Fibroblast of villous mesenchyme (primary cell): ENCODE data around the gene TFIP11. TPM values are rescaled to one million over a fixed set of nuclear protein-coding genes. Genes with fewer than 3 reads are reported as not detected.

ENCODE experiments used
- DNase-seq: peaks from one replicate; pipeline ENCODE4 v3.0.0-alpha.2; 2010; ENCODE audit warnings: low read depth
- H3K4me3 ChIP-seq: 2 replicates; pipeline ENCODE4 v1.5.1; 2011; ENCODE audit warnings: low read depth, mild to moderate bottlenecking, low read length
- total RNA-seq: library from RNA; depleted of rRNA; stranded (reverse); fragments of >200 nt; gene quantifications from 2 replicates; pipeline ENCODE4 v1.2.3, GENCODE V29; 2012
- TF ChIP-seq, protein P1 (sequence below): IDR thresholded peaks from 2 replicates; pipeline ENCODE4 v1.5.1; 2012; ENCODE audit warnings: low read depth, mild to moderate bottlenecking, low read length; ENCODE audit not compliant: insufficient read depth

TFIP11 gene
- total RNA-seq, 1 donor = 34.5 TPM

DNA sequence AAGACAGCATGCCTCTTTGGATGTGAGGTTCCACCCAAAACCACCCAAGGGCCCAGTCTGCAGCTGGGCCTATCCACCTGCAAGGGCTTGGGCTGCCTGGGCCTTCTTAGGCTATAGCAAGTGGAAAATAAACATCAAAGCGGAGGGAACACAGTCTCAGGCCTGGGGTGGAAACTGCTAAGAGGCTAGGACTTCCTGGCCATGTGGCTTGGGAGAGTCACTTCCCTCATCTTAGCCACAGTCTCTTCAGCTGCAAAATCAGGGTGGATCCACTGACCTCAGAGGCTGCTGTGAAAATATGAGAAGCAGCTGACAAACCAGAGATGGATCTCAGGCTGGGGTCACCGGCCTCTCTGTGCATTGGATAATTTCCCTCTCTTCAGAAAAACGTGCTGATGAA is 30.6 kb upstream of the TFIP11 start:
- TF ChIP-seq, protein P1, sequence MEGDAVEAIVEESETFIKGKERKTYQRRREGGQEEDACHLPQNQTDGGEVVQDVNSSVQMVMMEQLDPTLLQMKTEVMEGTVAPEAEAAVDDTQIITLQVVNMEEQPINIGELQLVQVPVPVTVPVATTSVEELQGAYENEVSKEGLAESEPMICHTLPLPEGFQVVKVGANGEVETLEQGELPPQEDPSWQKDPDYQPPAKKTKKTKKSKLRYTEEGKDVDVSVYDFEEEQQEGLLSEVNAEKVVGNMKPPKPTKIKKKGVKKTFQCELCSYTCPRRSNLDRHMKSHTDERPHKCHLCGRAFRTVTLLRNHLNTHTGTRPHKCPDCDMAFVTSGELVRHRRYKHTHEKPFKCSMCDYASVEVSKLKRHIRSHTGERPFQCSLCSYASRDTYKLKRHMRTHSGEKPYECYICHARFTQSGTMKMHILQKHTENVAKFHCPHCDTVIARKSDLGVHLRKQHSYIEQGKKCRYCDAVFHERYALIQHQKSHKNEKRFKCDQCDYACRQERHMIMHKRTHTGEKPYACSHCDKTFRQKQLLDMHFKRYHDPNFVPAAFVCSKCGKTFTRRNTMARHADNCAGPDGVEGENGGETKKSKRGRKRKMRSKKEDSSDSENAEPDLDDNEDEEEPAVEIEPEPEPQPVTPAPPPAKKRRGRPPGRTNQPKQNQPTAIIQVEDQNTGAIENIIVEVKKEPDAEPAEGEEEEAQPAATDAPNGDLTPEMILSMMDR = no peak
- no peak overlapping the region for H3K4me3 ChIP-seq
- DNase-seq = no peak

GRCh38 chr22:26541167-26541819 is 29.0 kb upstream of the TFIP11 start:
- H3K4me3 ChIP-seq = no peak overlapping the region
- TF ChIP-seq, protein P1 = no peak
- DNase-seq = no peak

- no peak for DNase-seq
Measured at GRCh38 chr22:26540119-26540518, 27.8 kb upstream of the TFIP11 start.

GRCh38 chr22:26536762-26537134 is 24.5 kb upstream of the TFIP11 start:
- H3K4me3 ChIP-seq = no peak overlapping the region
- TF ChIP-seq, protein P1 = no peak
- DNase-seq = no peak

More at GRCh38 chr22:26540119-26540518, 27.8 kb upstream of the TFIP11 start:
- TF ChIP-seq, protein P1 = no peak
- no peak overlapping the region for H3K4me3 ChIP-seq

DNA sequence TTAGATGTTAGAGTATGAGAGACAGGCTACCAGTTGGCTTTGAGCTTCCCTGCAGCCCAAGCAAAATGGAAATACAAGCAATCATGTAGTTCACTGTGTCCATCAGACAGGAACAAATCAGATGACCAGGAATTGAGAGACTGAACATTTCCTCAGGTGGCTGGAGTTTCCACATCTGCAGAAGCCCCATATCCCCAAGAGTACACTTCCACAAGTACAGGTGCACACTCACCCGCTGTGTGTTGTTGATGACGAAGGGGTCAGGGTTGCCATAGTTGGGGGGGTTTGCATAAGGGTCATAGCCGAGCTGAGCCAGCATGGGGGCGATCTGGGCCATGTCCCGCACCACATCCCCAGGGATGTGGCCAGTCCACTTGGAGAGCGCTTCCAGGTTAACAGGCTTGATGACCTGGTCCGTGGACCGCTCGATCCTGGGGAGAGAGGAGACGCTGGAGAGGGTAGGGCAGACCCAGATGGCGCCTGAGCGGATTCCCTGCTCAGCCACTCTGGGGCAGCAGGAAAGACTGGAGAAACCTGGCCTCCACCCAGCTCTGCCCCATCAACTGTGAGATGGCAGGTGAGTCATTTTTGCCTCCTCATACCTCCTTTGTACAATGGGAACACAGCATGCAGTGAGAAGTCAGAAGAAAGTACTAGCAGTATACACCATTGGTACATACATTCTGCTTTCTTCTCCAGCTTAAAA is 23.9 kb upstream of the TFIP11 start:
- no peak overlapping the region for H3K4me3 ChIP-seq

GRCh38 chr22:26535603-26535908 is 23.3 kb upstream of the TFIP11 start:
- no peak overlapping the region for H3K4me3 ChIP-seq
- DNase-seq = no peak
- TF ChIP-seq, protein P1 = no peak

More for the DNA sequence above, 23.9 kb upstream of the TFIP11 start:
- TF ChIP-seq, protein P1 = no peak
- DNase-seq = no peak
